Measurements from ENCODE around the gene CDH5. TPM values are rescaled to one million over a fixed set of nuclear protein-coding genes. Genes with fewer than 3 reads are reported as not detected.

The CDH5 gene
- total RNA-seq, 2 donors from 2014 or later: 10.4 to 15.8 TPM

DNA sequence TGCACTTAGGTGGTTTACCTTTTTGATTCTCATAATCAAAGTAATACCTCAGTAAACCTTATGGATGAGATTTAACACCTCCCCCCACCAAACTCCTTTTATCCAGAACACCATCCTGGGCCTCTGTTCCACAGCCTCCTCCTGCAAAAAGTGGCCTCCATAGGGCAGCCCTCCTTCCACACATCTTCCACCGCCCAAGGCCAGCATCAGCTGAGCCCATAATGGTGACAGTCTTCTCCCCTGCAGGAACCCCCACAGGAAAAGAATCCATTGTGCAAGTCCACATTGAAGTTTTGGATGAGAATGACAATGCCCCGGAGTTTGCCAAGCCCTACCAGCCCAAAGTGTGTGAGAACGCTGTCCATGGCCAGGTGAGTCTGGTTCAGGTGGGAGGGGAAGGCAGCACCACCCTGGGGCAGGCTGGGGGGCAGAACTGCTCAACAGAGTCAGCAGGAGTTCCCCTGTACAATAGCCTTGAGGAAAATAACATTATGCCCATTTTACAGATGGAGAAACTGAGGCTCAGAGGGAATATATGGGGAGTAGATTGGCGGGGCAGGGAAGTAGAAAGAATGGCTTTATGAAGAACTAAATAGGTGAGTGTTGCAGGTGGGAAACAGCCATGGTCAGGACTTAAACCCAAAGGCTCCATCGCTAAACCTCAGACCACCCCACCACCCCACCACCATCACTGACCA lies 31.4 kb downstream of the CDH5 start:
- no peaks in the 10 kb centered on the region for H3K4me1 ChIP-seq
- H3K4me3 ChIP-seq: no peak overlapping the region
- H3K27me3 ChIP-seq: no peaks in the 10 kb centered on the region
- intact Hi-C loops (cut with DNase I): no loop called here
- H3K36me3 ChIP-seq (replicated peaks in 1 of 2; ENCODE audit: insufficient read depth in 1 of 2, low read depth in 2 of 2): no peaks in the 10 kb centered on the region
- DNase-seq (no peak), ATAC-seq (no peak)
- no peak overlapping the region for H3K27ac ChIP-seq
- WGBS, 2 donors: 80 to 85% methylated on average over 5 of the region's 5 CpGs
- TF ChIP-seq POLR2A (IDR thresholded peaks at IDR 0.05): no peak
- TF ChIP-seq, protein P1, sequence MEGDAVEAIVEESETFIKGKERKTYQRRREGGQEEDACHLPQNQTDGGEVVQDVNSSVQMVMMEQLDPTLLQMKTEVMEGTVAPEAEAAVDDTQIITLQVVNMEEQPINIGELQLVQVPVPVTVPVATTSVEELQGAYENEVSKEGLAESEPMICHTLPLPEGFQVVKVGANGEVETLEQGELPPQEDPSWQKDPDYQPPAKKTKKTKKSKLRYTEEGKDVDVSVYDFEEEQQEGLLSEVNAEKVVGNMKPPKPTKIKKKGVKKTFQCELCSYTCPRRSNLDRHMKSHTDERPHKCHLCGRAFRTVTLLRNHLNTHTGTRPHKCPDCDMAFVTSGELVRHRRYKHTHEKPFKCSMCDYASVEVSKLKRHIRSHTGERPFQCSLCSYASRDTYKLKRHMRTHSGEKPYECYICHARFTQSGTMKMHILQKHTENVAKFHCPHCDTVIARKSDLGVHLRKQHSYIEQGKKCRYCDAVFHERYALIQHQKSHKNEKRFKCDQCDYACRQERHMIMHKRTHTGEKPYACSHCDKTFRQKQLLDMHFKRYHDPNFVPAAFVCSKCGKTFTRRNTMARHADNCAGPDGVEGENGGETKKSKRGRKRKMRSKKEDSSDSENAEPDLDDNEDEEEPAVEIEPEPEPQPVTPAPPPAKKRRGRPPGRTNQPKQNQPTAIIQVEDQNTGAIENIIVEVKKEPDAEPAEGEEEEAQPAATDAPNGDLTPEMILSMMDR (IDR thresholded peaks at IDR 0.05): no peak
- H3K9me3 ChIP-seq: no peaks in the 10 kb centered on the region

DNA sequence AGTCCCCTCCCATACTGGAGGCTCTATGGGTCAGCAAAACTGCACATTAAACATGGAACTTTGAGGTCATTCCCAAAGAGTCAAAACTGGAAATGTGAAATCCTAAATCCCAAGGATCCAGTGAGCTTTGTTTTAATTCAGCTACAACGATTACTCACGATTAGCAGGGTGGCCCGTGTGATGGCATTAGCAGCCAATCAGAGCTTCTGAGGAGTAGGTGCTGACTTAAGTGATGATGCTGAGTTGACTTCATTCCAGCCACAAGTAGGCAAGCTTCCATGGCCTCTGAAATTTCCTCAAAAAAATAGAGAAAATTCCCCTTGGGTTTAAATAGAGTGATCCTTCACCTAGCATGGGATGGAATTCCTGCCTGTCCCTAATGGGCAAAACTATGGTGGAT lies 32.5 kb downstream of the CDH5 start:
- no peak for ATAC-seq
- intact Hi-C loops (cut with DNase I): no loop called here
- TF ChIP-seq, protein P1 (IDR thresholded peaks at IDR 0.05): no peak
- TF ChIP-seq POLR2A (IDR thresholded peaks at IDR 0.05): no peak
- H3K4me3 ChIP-seq: no peak overlapping the region
- DNase-seq: no peak
- H3K27me3 ChIP-seq: no peaks in the 10 kb centered on the region
- H3K9me3 ChIP-seq: no peaks in the 10 kb centered on the region
- H3K27ac ChIP-seq: no peak overlapping the region
- WGBS, 2 donors: 67 to 74% methylated on average over 3 of the region's 3 CpGs
- H3K4me1 ChIP-seq: no peaks in the 10 kb centered on the region
- H3K36me3 ChIP-seq (replicated peaks in 1 of 2; ENCODE audit: insufficient read depth in 1 of 2, low read depth in 2 of 2): no peaks in the 10 kb centered on the region

DNA sequence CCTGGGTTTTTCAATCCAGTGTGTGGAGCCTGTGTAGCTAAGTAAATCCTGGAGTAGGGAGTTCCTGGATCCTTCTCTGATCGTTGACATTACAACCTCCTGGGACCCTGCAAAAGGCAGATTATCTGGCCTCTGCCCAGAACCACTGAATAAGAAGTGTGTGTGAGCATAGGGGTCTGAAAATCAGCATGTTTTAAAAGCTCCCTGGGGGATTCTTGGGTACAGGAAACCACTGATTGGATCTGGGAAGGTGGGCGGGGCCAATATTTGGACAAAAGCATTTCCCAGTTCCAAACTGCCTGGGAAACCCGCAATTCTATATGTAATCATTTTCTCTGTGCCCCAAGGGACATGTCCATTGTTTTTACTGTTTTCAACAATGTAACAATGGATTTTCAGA lies 33.4 kb downstream of the CDH5 start:
- no peak for ATAC-seq
- whole genome bisulfite sequencing, 2 donors: 46 to 56% methylated on average over 3 of the region's 3 CpGs

DNA sequence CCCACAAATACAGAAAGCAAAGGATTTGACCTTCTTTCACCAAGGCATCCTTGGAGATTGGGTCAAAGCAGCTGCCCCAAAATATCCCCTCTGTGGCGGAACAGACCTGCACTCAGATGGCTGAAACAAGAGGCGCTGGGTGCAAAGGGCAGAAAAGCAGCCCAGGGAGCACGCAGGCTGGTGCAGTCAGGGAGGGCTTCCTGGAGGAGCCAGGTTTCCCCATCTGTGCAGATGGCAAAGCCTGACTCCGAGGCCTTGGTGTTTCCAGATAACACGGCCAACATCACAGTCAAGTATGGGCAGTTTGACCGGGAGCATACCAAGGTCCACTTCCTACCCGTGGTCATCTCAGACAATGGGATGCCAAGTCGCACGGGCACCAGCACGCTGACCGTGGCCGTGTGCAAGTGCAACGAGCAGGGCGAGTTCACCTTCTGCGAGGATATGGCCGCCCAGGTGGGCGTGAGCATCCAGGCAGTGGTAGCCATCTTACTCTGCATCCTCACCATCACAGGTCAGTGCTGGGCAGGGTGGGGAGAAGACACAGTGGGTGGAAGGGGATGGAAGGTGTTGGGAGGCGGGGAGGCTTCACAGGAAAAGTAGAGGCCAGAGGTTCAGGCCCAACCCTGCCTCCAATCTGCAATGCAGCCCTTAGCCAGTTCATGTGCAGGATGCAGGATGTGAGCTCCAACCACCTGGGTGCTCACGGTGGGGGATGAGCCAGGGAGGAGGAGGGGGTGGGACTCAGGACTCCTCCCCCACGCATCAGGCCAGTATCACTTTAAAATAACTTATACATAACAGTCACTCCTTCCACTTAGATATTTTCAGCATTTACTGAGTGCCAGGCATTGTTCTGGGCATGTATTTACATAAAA lies 34.3 kb downstream of the CDH5 start:
- H3K36me3 ChIP-seq (replicated peaks in 1 of 2; ENCODE audit: insufficient read depth in 1 of 2, low read depth in 2 of 2): no peaks in the 10 kb centered on the region

More for the DNA sequence above, 33.4 kb downstream of the CDH5 start:
- Histone ChIP-seq H3K4me3 (no peak overlapping the region), H3K36me3 (replicated peaks in 1 of 2; ENCODE audit: insufficient read depth in 1 of 2, low read depth in 2 of 2) (no peaks in the 10 kb centered on the region), H3K27ac (no peak overlapping the region), H3K4me1 (no peaks in the 10 kb centered on the region), H3K27me3 (no peaks in the 10 kb centered on the region), H3K9me3 (no peaks in the 10 kb centered on the region)
- DNase-seq: no peak
- intact Hi-C loops (cut with DNase I): loop anchor here (10.0 kb wide), 2 partner anchors 85 to 205 kb away; partner anchors contain the start of gene CMTM3
- TF ChIP-seq, protein P1 (IDR thresholded peaks at IDR 0.05): no peak
- no peak for TF ChIP-seq POLR2A (IDR thresholded peaks at IDR 0.05)

More for the DNA sequence above, 34.3 kb downstream of the CDH5 start:
- ATAC-seq: no peak
- WGBS, 2 donors: 77 to 82% methylated on average over 19 to 20 of the region's 20 CpGs
- Histone ChIP-seq H3K4me1 (no peaks in the 10 kb centered on the region), H3K4me3 (no peak overlapping the region), H3K9me3 (no peaks in the 10 kb centered on the region), H3K27me3 (no peaks in the 10 kb centered on the region), H3K27ac (no peak overlapping the region)
- intact Hi-C loops (cut with DNase I): loop anchor here (10.0 kb wide), 2 partner anchors 84 to 204 kb away; partner anchors contain the start of gene CMTM3
- TF ChIP-seq, protein P1 (IDR thresholded peaks at IDR 0.05): no peak
- no peak for TF ChIP-seq POLR2A (IDR thresholded peaks at IDR 0.05)
- no peak for DNase-seq

Measured in body of pancreas (tissue), 4 donors.